HCT116 (cell line): ENCODE measurements around the gene ARID4A. TPM values are rescaled to one million over a fixed set of nuclear protein-coding genes. Genes with fewer than 3 reads are reported as not detected.

Source experiments
- ATAC-seq: fragments of 200-7000 bp; cut with Tn5 transposase; 2 replicates; pipeline ENCODE4 v1.9.1; 2020; ENCODE audit warnings: mild to moderate bottlenecking, moderate library complexity
- BruUV-seq: library from RNA; stranded (reverse); fragments of 400-500 nt; replicated peaks from 2 replicates; lab custom pipeline; 2021; lab: Mats Ljungman, UMichigan
- CTCF ChIA-PET: fragments of 300-600 bp; sonication (Branson Sonifier 250); formaldehyde crosslinking; loops from one replicate; lab custom pipeline; 2021; ENCODE audit warnings: antibody characterized with exemption; lab: Charles Lee
- POLR2A ChIA-PET: fragments of 300-600, 350-600 bp; sonication (Branson Sonifier 250); formaldehyde crosslinking; loops from one replicate; lab custom pipeline; 2021; ENCODE audit warnings: antibody characterized with exemption; lab: Charles Lee
- RAD21 ChIA-PET, 2 experiments: fragments of 300-600 bp; sonication (Branson Sonifier 250); formaldehyde crosslinking; loops; one replicate each; lab custom pipeline; 2023; ENCODE audit warnings: low total read pairs in 2 of 2; ENCODE audit not compliant: uncharacterized antibody in 2 of 2, unreplicated experiment in 2 of 2, low non-redundant PET in 1 of 2; lab: Charles Lee
- DNase-seq: peaks from one replicate; pipeline ENCODE4 v3.0.0-alpha.2; 2010; ENCODE audit warnings: low read depth, low spot score
- H2AFZ ChIP-seq: fragments of 200-600 bp; shearing (Covaris generic), sonication (generic); 2 replicates; pipeline ENCODE4 v1.6.1; 2017; ENCODE audit warnings: low read depth, mixed run types, mixed read lengths, antibody characterized with exemption, low read length; ENCODE audit not compliant: poor library complexity, severe bottlenecking
- H3K27ac ChIP-seq: 2 replicates; pipeline ENCODE4 v1.5.1; 2012; ENCODE audit warnings: low read depth, low read length
- H3K27me3 ChIP-seq: fragments of 200-600 bp; sonication (generic); 2 replicates; pipeline ENCODE4 v1.6.1; 2016; ENCODE audit warnings: mixed run types, low read length, mixed read lengths; ENCODE audit not compliant: insufficient read depth
- H3K36me3 ChIP-seq, 2 experiments: fragments of 200-500 bp in 1 of 2; fragments of 200-600 bp in 1 of 2; sonication (Bioruptor generic) in 1 of 2; sonication (generic) in 1 of 2; 2 replicates each; pipeline versions ENCODE4 v1.5.1 to v1.6.1; 2014 to 2016; ENCODE audit warnings: low read length in 2 of 2, inconsistent platforms in 1 of 2, mixed read lengths in 1 of 2, mixed run types in 1 of 2; ENCODE audit not compliant: insufficient read depth in 2 of 2, control insufficient read depth in 1 of 2
- H3K4me1 ChIP-seq, 2 experiments: fragments of 200-600 bp in 1 of 2; sonication (generic) in 1 of 2; 2 replicates each; pipeline versions ENCODE4 v1.5.1 to v1.6.1; 2012 to 2017; ENCODE audit warnings: low read length in 2 of 2, inconsistent platforms in 1 of 2, mild to moderate bottlenecking in 1 of 2, mixed read lengths in 1 of 2, mixed run types in 1 of 2, moderate library complexity in 1 of 2; ENCODE audit not compliant: insufficient read depth in 2 of 2, control insufficient read depth in 1 of 2
- H3K4me2 ChIP-seq: fragments of 200-600 bp; sonication (generic); 2 replicates; pipeline ENCODE4 v1.6.1; 2017; ENCODE audit warnings: mixed run types, low read length, mixed read lengths
- H3K4me3 ChIP-seq, 2 experiments: fragments of 200-600 bp in 1 of 2; sonication (generic) in 1 of 2; replicated peaks in 1 of 2; 2 replicates each; pipeline ENCODE4 v1.5.1; 2011 to 2016; ENCODE audit warnings: low read length in 2 of 2, control low read depth in 1 of 2, low read depth in 1 of 2, mild to moderate bottlenecking in 1 of 2, mixed read lengths in 1 of 2, mixed run types in 1 of 2
- H3K79me2 ChIP-seq: fragments of 200-600 bp; sonication (generic); 2 replicates; pipeline ENCODE4 v1.6.1; 2017; ENCODE audit warnings: mild to moderate bottlenecking, mixed run types, low read length, moderate library complexity, mixed read lengths; ENCODE audit not compliant: insufficient read depth
- H3K9ac ChIP-seq: fragments of 200-600 bp; sonication (generic); 2 replicates; pipeline ENCODE4 v1.6.1; 2016; ENCODE audit warnings: low read length, mixed read lengths
- H3K9me2 ChIP-seq: fragments of 200-600 bp; sonication (generic), shearing (Covaris generic); 2 replicates; pipeline ENCODE4 v1.6.1; 2017; ENCODE audit warnings: mixed run types, mild to moderate bottlenecking, moderate library complexity; ENCODE audit not compliant: insufficient read depth
- H3K9me3 ChIP-seq, 2 experiments: fragments of 200-500 bp in 1 of 2; fragments of 200-600 bp in 1 of 2; sonication (Bioruptor generic) in 1 of 2; sonication (generic) in 1 of 2; 2 replicates each; pipeline ENCODE4 v1.6.1; 2014 to 2017; ENCODE audit warnings: low read length in 2 of 2, mixed read lengths in 2 of 2, inconsistent platforms in 1 of 2, low read depth in 1 of 2, mild to moderate bottlenecking in 1 of 2, mixed run types in 1 of 2, moderate library complexity in 1 of 2; ENCODE audit not compliant: control insufficient read depth in 1 of 2, insufficient read depth in 1 of 2
- H4K20me1 ChIP-seq: fragments of 200-600 bp; sonication (generic), shearing (Covaris generic); 2 replicates; pipeline ENCODE4 v1.6.1; 2017; ENCODE audit warnings: mixed run types, mild to moderate bottlenecking, moderate library complexity; ENCODE audit not compliant: insufficient read depth
- CBX3 ChIP-seq: IDR thresholded peaks from 2 replicates; pipeline ENCODE4 v1.6.1; 2012; ENCODE audit warnings: low read depth
- EZH2phosphoT487 ChIP-seq: fragments of 200-600 bp; IDR thresholded peaks from 2 replicates; pipeline ENCODE4 v1.6.1; 2018; ENCODE audit warnings: antibody characterized with exemption, borderline replicate concordance
- JUND ChIP-seq: IDR thresholded peaks from 2 replicates; pipeline ENCODE4 v1.6.1; 2012
- SRF ChIP-seq: IDR thresholded peaks from 2 replicates; pipeline ENCODE4 v1.6.1; 2012; ENCODE audit warnings: low read depth
- TCF7L2 ChIP-seq: IDR thresholded peaks from 2 replicates; pipeline ENCODE4 v1.7.0; 2011; ENCODE audit warnings: borderline replicate concordance, inconsistent platforms; ENCODE audit not compliant: insufficient read depth, insufficient read length; ENCODE audit errors: extremely low read depth
- ZNF274 ChIP-seq: fragments of 200-500 bp; sonication (Bioruptor generic); IDR thresholded peaks from 2 replicates; pipeline ENCODE4 v1.6.1; 2014; ENCODE audit warnings: mild to moderate bottlenecking, low read depth, low read length, inconsistent platforms
- intact Hi-C: fragments of 100-400 bp; cut with micrococcal nuclease; formaldehyde crosslinking; loops from 2 replicates; pipeline ENCODE4 v1.10.0; 2022
- total RNA-seq: library from RNA; stranded (reverse); gene quantifications from one replicate; pipeline ENCODE4 v1.2.1, GENCODE V29; 2021; ENCODE audit not compliant: unreplicated experiment
- TF ChIP-seq, protein P1 (sequence below), 3 experiments: fragments of 200-600 bp in 1 of 3; sonication (generic) in 1 of 3; IDR thresholded peaks in 2 of 3; conservative IDR thresholded peaks in 1 of 3; 2 replicates each; pipeline ENCODE4 v1.5.1; 2012 to 2017; ENCODE audit warnings: low read depth in 2 of 3, low read length in 2 of 3, antibody characterized with exemption in 1 of 3, borderline replicate concordance in 1 of 3, control low read depth in 1 of 3, mild to moderate bottlenecking in 1 of 3, mixed read lengths in 1 of 3, mixed run types in 1 of 3, moderate library complexity in 1 of 3; ENCODE audit not compliant: insufficient read depth in 1 of 3
- TF ChIP-seq, protein P2 (sequence below): IDR thresholded peaks from 2 replicates; pipeline ENCODE4 v1.6.1; 2012
- TF ChIP-seq, protein P3 (sequence below): IDR thresholded peaks from 2 replicates; pipeline ENCODE4 v1.6.1; 2011; ENCODE audit warnings: mild to moderate bottlenecking, low read length, moderate library complexity; ENCODE audit not compliant: insufficient replicate concordance; ENCODE audit errors: extremely low read depth
- TF ChIP-seq, protein P4 (sequence below): IDR thresholded peaks from 2 replicates; pipeline ENCODE4 v1.6.1; 2012; ENCODE audit warnings: low read depth
- TF ChIP-seq, protein P5 (sequence below): IDR thresholded peaks from 2 replicates; pipeline ENCODE4 v1.6.1; 2012

The ARID4A gene
- total RNA-seq, 1 experiment from 2014 or later = 13.9 TPM

DNA sequence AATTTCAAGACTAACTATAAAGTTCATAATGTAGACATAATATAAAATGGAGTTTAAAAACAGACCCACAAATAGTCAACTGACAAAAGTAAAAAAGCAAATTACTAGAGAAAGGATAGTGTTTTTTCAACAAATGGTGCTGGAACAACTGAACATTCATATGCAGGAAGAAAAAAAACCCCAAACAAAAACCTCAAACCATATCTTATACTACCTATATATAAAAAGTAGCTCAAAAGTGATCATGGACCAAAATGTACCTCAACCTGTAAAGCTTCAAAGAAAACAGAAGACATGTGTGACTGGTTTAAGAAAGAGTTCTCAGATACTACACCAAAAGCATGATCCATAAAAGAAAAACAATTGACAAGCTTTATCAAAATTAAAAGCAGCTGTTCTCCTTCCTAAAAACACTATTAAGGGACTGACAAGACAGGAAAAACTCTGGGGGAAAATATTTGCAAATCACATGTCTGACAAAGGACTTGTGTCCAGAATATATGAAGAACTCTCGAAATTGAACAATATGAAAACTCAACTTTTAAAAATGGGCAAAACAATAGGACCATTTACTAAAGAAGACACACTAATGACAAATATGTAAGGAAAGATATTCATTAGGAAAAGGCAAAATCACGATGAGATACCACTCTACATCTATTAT lies 22.7 kb upstream of the ARID4A start:
- Histone ChIP-seq H3K36me3 (peaks cover 25 to 29% of the 10 kb centered on the region in 2 experiments), H3K9me2 (no peaks in the 10 kb centered on the region), H3K4me3 (no peak overlapping the region), H4K20me1 (no peaks in the 10 kb centered on the region; the same call in 1 of the 2 replicates), H3K9me3 (no peaks in the 10 kb centered on the region), H3K4me2 (no peak overlapping the region), H2AFZ (no peak overlapping the region), H3K4me1 (no peaks in the 10 kb centered on the region), H3K9ac (no peak overlapping the region), H3K27ac (no peak overlapping the region), H3K79me2 (peaks cover 92% of the 10 kb centered on the region), H3K27me3 (no peaks in the 10 kb centered on the region)
- no peak for TF ChIP-seq JUND
- TF ChIP-seq, protein P1, sequence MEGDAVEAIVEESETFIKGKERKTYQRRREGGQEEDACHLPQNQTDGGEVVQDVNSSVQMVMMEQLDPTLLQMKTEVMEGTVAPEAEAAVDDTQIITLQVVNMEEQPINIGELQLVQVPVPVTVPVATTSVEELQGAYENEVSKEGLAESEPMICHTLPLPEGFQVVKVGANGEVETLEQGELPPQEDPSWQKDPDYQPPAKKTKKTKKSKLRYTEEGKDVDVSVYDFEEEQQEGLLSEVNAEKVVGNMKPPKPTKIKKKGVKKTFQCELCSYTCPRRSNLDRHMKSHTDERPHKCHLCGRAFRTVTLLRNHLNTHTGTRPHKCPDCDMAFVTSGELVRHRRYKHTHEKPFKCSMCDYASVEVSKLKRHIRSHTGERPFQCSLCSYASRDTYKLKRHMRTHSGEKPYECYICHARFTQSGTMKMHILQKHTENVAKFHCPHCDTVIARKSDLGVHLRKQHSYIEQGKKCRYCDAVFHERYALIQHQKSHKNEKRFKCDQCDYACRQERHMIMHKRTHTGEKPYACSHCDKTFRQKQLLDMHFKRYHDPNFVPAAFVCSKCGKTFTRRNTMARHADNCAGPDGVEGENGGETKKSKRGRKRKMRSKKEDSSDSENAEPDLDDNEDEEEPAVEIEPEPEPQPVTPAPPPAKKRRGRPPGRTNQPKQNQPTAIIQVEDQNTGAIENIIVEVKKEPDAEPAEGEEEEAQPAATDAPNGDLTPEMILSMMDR (IDR thresholded peaks at IDR 0.05 in 2 of 3, conservative IDR thresholded peaks at IDR 0.05 in 1 of 3; ENCODE audit: borderline replicate concordance in 1 of 3, insufficient read depth in 1 of 3, low read depth in 2 of 3, low read length in 2 of 3) = no peak
- TF ChIP-seq CBX3 = no peak
- no peak for TF ChIP-seq SRF
- TF ChIP-seq, protein P2, sequence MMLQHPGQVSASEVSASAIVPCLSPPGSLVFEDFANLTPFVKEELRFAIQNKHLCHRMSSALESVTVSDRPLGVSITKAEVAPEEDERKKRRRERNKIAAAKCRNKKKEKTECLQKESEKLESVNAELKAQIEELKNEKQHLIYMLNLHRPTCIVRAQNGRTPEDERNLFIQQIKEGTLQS = no peak
- no peak for TF ChIP-seq EZH2phosphoT487
- TF ChIP-seq, protein P3, sequence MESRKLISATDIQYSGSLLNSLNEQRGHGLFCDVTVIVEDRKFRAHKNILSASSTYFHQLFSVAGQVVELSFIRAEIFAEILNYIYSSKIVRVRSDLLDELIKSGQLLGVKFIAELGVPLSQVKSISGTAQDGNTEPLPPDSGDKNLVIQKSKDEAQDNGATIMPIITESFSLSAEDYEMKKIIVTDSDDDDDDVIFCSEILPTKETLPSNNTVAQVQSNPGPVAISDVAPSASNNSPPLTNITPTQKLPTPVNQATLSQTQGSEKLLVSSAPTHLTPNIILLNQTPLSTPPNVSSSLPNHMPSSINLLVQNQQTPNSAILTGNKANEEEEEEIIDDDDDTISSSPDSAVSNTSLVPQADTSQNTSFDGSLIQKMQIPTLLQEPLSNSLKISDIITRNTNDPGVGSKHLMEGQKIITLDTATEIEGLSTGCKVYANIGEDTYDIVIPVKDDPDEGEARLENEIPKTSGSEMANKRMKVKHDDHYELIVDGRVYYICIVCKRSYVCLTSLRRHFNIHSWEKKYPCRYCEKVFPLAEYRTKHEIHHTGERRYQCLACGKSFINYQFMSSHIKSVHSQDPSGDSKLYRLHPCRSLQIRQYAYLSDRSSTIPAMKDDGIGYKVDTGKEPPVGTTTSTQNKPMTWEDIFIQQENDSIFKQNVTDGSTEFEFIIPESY = no peak
- no peak for TF ChIP-seq ZNF274
- TF ChIP-seq, protein P4, sequence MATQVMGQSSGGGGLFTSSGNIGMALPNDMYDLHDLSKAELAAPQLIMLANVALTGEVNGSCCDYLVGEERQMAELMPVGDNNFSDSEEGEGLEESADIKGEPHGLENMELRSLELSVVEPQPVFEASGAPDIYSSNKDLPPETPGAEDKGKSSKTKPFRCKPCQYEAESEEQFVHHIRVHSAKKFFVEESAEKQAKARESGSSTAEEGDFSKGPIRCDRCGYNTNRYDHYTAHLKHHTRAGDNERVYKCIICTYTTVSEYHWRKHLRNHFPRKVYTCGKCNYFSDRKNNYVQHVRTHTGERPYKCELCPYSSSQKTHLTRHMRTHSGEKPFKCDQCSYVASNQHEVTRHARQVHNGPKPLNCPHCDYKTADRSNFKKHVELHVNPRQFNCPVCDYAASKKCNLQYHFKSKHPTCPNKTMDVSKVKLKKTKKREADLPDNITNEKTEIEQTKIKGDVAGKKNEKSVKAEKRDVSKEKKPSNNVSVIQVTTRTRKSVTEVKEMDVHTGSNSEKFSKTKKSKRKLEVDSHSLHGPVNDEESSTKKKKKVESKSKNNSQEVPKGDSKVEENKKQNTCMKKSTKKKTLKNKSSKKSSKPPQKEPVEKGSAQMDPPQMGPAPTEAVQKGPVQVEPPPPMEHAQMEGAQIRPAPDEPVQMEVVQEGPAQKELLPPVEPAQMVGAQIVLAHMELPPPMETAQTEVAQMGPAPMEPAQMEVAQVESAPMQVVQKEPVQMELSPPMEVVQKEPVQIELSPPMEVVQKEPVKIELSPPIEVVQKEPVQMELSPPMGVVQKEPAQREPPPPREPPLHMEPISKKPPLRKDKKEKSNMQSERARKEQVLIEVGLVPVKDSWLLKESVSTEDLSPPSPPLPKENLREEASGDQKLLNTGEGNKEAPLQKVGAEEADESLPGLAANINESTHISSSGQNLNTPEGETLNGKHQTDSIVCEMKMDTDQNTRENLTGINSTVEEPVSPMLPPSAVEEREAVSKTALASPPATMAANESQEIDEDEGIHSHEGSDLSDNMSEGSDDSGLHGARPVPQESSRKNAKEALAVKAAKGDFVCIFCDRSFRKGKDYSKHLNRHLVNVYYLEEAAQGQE = no peak
- no peak for TF ChIP-seq TCF7L2
- TF ChIP-seq, protein P5, sequence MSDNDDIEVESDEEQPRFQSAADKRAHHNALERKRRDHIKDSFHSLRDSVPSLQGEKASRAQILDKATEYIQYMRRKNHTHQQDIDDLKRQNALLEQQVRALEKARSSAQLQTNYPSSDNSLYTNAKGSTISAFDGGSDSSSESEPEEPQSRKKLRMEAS = no peak
- no TSS peak for BruUV-seq
- ATAC-seq = no peak
- DNase-seq = no peak
- intact Hi-C loops = no loop called here
- ChIA-PET CTCF (no interaction called here), RAD21 (no interaction called here), POLR2A (interaction anchor here (1.6 kb wide), 1 partner anchor 22 kb away, joined by 3 read pairs; the partner anchor contains the start of gene ARID4A)
